MCF 10A (cell line): ENCODE measurements around the gene ULBP3. TPM values are rescaled to one million over a fixed set of nuclear protein-coding genes. Genes with fewer than 3 reads are reported as not detected.
A peak's percentile ranks its signal among the peaks of the same experiment; 100 is the strongest.
"Not testable (repeated sequence)": the region's sequence is repeated elsewhere in the genome, so short reads cannot be mapped to it uniquely, and the experiment has no call there.

ENCODE experiments used
- BruUV-seq: library from RNA; stranded (reverse); fragments of 400-500 nt; replicated peaks from 2 replicates; lab custom pipeline; 2021; lab: Mats Ljungman, UMichigan
- CTCF ChIA-PET: fragments of 300-600 bp; sonication (Branson Sonifier 250); formaldehyde crosslinking; extraction: SDS; loops from one replicate; lab custom pipeline; 2021; ENCODE audit warnings: antibody characterized with exemption, inconsistent platforms; lab: Yijun Ruan, JAX
- POLR2A ChIA-PET: fragments of 300-600, 350-650 bp; sonication (Branson Sonifier 250); formaldehyde crosslinking; extraction: SDS; loops from one replicate; lab custom pipeline; 2020; ENCODE audit warnings: antibody characterized with exemption, inconsistent platforms; lab: Yijun Ruan, JAX
- DNase-seq: peaks from one replicate; pipeline ENCODE4 v3.0.0-alpha.2; 2018; ENCODE audit not compliant: unreplicated experiment
- H3K27ac Mint-ChIP-seq: one replicate; pipeline ENCODE4 v1.8.0; 2022; ENCODE audit warnings: mild to moderate bottlenecking, low read depth, mixed read lengths; ENCODE audit not compliant: unreplicated experiment
- H3K27me3 Mint-ChIP-seq: one replicate; pipeline ENCODE4 v1.8.0; 2022; ENCODE audit warnings: mixed read lengths; ENCODE audit not compliant: insufficient read depth, unreplicated experiment
- H3K36me3 Mint-ChIP-seq: one replicate; pipeline ENCODE4 v1.8.0; 2022; ENCODE audit warnings: mild to moderate bottlenecking, moderate library complexity, mixed read lengths; ENCODE audit not compliant: insufficient read depth, unreplicated experiment
- H3K4me1 Mint-ChIP-seq: one replicate; pipeline ENCODE4 v1.8.0; 2022; ENCODE audit warnings: mixed read lengths; ENCODE audit not compliant: insufficient read depth, unreplicated experiment
- H3K4me3 Mint-ChIP-seq: one replicate; pipeline ENCODE4 v1.8.0; 2022; ENCODE audit warnings: mild to moderate bottlenecking, moderate library complexity, mixed read lengths; ENCODE audit not compliant: unreplicated experiment
- H3K9me3 Mint-ChIP-seq: one replicate; pipeline ENCODE4 v1.8.0; 2022; ENCODE audit warnings: mixed read lengths; ENCODE audit not compliant: unreplicated experiment
- intact Hi-C: fragments of 100-400 bp; cut with micrococcal nuclease; formaldehyde crosslinking; loops from 2 replicates; pipeline ENCODE4 v1.14.1; 2022
- total RNA-seq: library from RNA; stranded (reverse); gene quantifications from 2 replicates; pipeline ENCODE4 v1.2.3, GENCODE V29; 2022
- TF ChIP-seq, protein P1 (sequence below): fragments of 200-600 bp; IDR thresholded peaks from one replicate; pipeline ENCODE4 v1.8.0; 2022; ENCODE audit warnings: antibody characterized with exemption, mild to moderate bottlenecking; ENCODE audit not compliant: unreplicated experiment

ULBP3 gene
- total RNA-seq, 1 experiment from 2014 or later = 4.9 TPM

- peak overlapping the region; percentile 77 for H3K4me3 Mint-ChIP-seq
- intact Hi-C loops = loop anchor here (1.0 to 5.0 kb wide), 2 partner anchors 42 to 135 kb away; partner anchors contain the start of gene RAET1L
Observed at GRCh38 chr6:150069706-150070105, 785 bp upstream of the ULBP3 start.

DNA sequence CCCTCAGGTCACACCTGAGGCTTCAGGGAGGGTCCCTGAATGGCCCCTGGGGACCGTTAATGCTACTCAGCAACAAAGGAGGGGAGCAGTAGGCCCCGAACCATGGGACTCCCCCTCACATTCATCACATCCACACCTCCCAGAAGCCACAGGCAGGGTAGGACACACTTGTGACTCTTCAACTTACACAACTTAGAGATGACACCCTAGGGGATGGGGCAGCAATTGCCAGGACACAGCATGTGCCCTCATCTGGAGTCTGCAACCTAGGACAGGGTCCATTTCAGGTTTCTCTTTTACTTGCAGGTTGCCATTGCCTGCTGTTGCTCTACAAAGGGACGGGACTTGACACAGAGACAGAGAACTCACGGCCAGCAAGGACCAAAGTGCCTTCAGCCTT, 770 bp downstream of the ULBP3 start:
- intact Hi-C loops = loop anchor here (5.0 kb wide), 1 partner anchor 41 kb away; the partner anchor contains the start of gene RAET1L
- peak overlapping the region; percentile 77 for H3K4me3 Mint-ChIP-seq
- ChIA-PET POLR2A (interaction anchor here (1.0 to 1.5 kb wide), 6 partner anchors 15 to 327 kb away, joined by 3 to 6 read pairs (median 3); partner anchors contain the start of genes IYD and RAET1L), CTCF (interaction anchor here (0.6 to 17.8 kb wide), 6 partner anchors 10 to 325 kb away, joined by 3 to 207 read pairs (median 3); no protein-coding TSS in a partner anchor)
- H3K36me3 Mint-ChIP-seq = peaks cover 14% of the 10 kb centered on the region
- no TSS peak for BruUV-seq
- peaks cover 22% of the 10 kb centered on the region for H3K4me1 Mint-ChIP-seq
- no peak for DNase-seq
- H3K27me3 Mint-ChIP-seq = no peaks in the 10 kb centered on the region
- no peaks in the 10 kb centered on the region for H3K9me3 Mint-ChIP-seq
- TF ChIP-seq, protein P1, sequence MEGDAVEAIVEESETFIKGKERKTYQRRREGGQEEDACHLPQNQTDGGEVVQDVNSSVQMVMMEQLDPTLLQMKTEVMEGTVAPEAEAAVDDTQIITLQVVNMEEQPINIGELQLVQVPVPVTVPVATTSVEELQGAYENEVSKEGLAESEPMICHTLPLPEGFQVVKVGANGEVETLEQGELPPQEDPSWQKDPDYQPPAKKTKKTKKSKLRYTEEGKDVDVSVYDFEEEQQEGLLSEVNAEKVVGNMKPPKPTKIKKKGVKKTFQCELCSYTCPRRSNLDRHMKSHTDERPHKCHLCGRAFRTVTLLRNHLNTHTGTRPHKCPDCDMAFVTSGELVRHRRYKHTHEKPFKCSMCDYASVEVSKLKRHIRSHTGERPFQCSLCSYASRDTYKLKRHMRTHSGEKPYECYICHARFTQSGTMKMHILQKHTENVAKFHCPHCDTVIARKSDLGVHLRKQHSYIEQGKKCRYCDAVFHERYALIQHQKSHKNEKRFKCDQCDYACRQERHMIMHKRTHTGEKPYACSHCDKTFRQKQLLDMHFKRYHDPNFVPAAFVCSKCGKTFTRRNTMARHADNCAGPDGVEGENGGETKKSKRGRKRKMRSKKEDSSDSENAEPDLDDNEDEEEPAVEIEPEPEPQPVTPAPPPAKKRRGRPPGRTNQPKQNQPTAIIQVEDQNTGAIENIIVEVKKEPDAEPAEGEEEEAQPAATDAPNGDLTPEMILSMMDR = no peak
- no peak overlapping the region for H3K27ac Mint-ChIP-seq

More at GRCh38 chr6:150069706-150070105, 785 bp upstream of the ULBP3 start:
- no TSS peak for BruUV-seq
- Mint-ChIP-seq H3K9me3 (no peaks in the 10 kb centered on the region), H3K36me3 (peaks cover 8% of the 10 kb centered on the region), H3K27ac (no peak overlapping the region), H3K4me1 (peaks cover 33% of the 10 kb centered on the region), H3K27me3 (no peaks in the 10 kb centered on the region)
- CTCF ChIA-PET = interaction anchor here (0.7 to 17.8 kb wide), 7 partner anchors 15 to 986 kb away, joined by 3 to 207 read pairs (median 5); no protein-coding TSS in a partner anchor
- TF ChIP-seq, protein P1 = no peak
- POLR2A ChIA-PET = interaction anchor here (1.0 kb wide), 1 partner anchor 337 kb away, joined by 3 read pairs; no protein-coding TSS in a partner anchor
- DNase-seq = no peak

- DNase-seq = no peak
- peaks cover 22% of the 10 kb centered on the region for H3K36me3 Mint-ChIP-seq
- H3K9me3 Mint-ChIP-seq = no peaks in the 10 kb centered on the region
- no TSS peak for BruUV-seq
- ChIA-PET POLR2A (interaction anchor here (1.3 kb wide), 1 partner anchor 331 kb away, joined by 3 read pairs; no protein-coding TSS in a partner anchor), CTCF (interaction anchor here (0.5 kb wide), 1 partner anchor 354 kb away, joined by 3 read pairs; no protein-coding TSS in a partner anchor)
- TF ChIP-seq, protein P1 = no peak
- intact Hi-C loops = loop anchor here (5.0 kb wide), 1 partner anchor 38 kb away; the partner anchor contains the start of gene RAET1L
- no peaks in the 10 kb centered on the region for H3K27me3 Mint-ChIP-seq
- H3K27ac Mint-ChIP-seq = no peak overlapping the region
- no peak overlapping the region for H3K4me3 Mint-ChIP-seq
- peaks cover 2% of the 10 kb centered on the region for H3K4me1 Mint-ChIP-seq
Observed at GRCh38 chr6:150065083-150065482, 3.8 kb downstream of the ULBP3 start.

- no peak overlapping the region for H3K27ac Mint-ChIP-seq
- peaks cover 22% of the 10 kb centered on the region for H3K36me3 Mint-ChIP-seq
- POLR2A ChIA-PET = no interaction called here
- TF ChIP-seq, protein P1 = no peak
- no peak overlapping the region for H3K4me3 Mint-ChIP-seq
- no peaks in the 10 kb centered on the region for H3K9me3 Mint-ChIP-seq
- BruUV-seq = no TSS peak
- H3K4me1 Mint-ChIP-seq = no peaks in the 10 kb centered on the region
- CTCF ChIA-PET = no interaction called here
- H3K27me3 Mint-ChIP-seq = peaks cover 4% of the 10 kb centered on the region
- no peak for DNase-seq
- intact Hi-C loops = no loop called here
Observed at GRCh38 chr6:150063640-150064039, 5.3 kb downstream of the ULBP3 start.

GRCh38 chr6:150059973-150060372, 8.9 kb downstream of the ULBP3 start:
- POLR2A ChIA-PET, H3K27ac Mint-ChIP-seq, intact Hi-C loops, H3K4me3 Mint-ChIP-seq, DNase-seq, H3K9me3 Mint-ChIP-seq, H3K4me1 Mint-ChIP-seq, CTCF ChIA-PET, BruUV-seq: not testable (repeated sequence)
- Mint-ChIP-seq H3K36me3 (peaks cover 14% of the 10 kb centered on the region), H3K27me3 (peaks cover 29% of the 10 kb centered on the region)
